ENCODE data around the gene SPAG5. TPM values are rescaled to one million over a fixed set of nuclear protein-coding genes. Genes with fewer than 3 reads are reported as not detected.

The SPAG5 gene
- total RNA-seq, 1 donor from 2014 or later: 141 TPM

DNA sequence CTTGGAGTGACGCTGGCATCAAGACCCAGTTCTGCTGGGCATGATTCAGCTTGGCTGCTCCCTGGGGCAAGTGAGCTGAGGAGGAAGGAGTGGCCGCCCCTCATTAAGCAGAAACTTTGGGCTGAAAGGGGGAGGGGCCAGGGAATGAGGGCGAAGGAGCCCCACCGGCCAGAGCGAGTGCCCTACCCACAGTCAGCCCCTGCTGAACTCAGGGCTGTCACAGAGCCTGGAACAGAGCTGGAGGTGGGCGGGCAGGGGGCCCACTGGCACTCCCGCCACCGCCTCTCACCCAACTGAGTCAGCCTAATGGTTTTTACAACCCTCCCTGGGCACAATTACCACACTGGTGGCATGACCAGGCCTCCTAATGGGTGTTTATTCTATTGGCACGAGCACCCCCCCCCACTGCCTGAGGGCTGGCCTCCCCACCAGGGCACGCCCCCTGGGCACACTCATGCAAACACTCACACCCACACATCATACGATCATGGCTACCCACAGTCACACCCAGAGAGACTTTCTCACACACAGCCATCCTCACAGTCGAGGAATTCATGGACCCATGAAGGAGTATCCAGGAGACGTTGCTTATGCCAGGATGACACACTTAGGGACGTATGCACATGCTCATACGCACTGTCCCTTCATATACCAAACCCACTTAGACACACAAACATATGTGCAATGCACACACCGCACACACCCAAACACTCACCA is 65.6 kb downstream of the SPAG5 start:
- Mint-ChIP-seq H3K27ac (peak overlapping the region; percentile 83), H3K27me3 (ENCODE audit: insufficient read depth, low read depth) (peaks cover 13% of the 10 kb centered on the region), H3K4me3 (peak overlapping the region; percentile 28), H3K36me3 (no peaks in the 10 kb centered on the region), H3K9me3 (no peaks in the 10 kb centered on the region), H3K4me1 (peaks cover 19% of the 10 kb centered on the region)
- TF ChIP-seq EZH2phosphoT487 (IDR thresholded peaks at IDR 0.05) (no peak), EZH2 (IDR thresholded peaks at IDR 0.05) (no peak), CTCF (IDR thresholded peaks at IDR 0.05) (no peak)
- no peaks in the 10 kb centered on the region for H3K9me3 ChIP-seq (ENCODE audit: low read depth)
- no peak overlapping the region for H2AFZ ChIP-seq (replicated peaks)
- H3K79me2 ChIP-seq (ENCODE audit: low read depth): no peaks in the 10 kb centered on the region
- no peaks in the 10 kb centered on the region for H3K36me3 ChIP-seq
- H3K9ac ChIP-seq: no peak overlapping the region
- DNase-seq (ENCODE audit: low spot score): no peak
- no peaks in the 10 kb centered on the region for H3F3A ChIP-seq (ENCODE audit: low read depth)
- no peak overlapping the region for H3K4me3 ChIP-seq
- H3K27ac ChIP-seq: no peak overlapping the region
- H3K4me1 ChIP-seq: no peaks in the 10 kb centered on the region
- H3K4me2 ChIP-seq: no peak overlapping the region
- no peaks in the 10 kb centered on the region for H4K20me1 ChIP-seq (ENCODE audit: low read depth)
- no peaks in the 10 kb centered on the region for H3K27me3 ChIP-seq

DNA sequence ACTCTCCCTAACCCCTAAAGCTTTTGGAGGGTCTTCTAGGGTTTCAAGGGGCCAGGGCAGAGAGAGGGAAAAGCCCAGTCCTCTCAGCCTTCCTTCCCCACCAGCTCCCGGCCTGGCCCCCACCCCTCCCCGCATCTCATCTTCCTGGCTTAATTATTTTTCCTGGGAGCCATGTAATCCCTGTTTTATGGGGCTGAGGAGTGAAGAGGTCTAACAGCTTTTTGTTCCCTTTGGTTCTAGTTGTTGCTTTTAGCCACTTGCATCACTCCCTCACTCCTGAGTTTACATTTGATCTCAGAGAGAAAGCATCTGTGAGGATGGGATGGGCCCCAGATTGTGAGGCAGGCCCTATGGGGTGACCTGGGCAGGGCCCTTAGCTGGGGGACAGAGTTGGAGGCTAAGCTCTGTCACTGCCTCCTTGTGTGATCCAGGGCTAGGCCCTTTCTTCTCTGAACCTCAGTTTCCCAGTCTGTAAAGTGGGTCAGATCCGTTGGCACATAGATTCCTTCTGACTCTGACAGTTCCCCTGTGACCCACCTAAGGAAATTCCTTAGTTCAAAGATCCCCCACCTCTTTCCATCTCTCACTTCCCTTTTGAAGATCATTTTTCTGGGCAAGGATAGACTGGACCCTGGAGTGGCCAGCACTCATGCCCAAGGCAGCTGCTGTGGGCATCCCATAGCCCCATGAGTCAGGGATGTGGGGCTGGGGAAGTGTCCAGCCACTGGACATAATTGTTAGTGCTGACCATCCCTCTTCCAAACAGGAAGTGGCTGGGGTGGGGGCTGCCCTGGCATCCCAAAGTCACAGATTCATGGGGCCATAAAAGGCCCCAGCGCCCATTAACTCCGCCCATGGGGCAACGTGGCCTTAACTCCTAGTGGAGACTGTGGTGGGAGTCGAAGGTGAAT is 66.5 kb downstream of the SPAG5 start:
- H3K27me3 ChIP-seq: no peaks in the 10 kb centered on the region
- H3K9ac ChIP-seq: no peak overlapping the region
- H3K4me2 ChIP-seq: no peak overlapping the region
- H3K27me3 Mint-ChIP-seq (ENCODE audit: insufficient read depth, low read depth): peaks cover 10% of the 10 kb centered on the region
- no peak overlapping the region for H3K4me3 Mint-ChIP-seq
- TF ChIP-seq CTCF (IDR thresholded peaks at IDR 0.05) (no peak), EZH2phosphoT487 (IDR thresholded peaks at IDR 0.05) (no peak), EZH2 (IDR thresholded peaks at IDR 0.05) (no peak)
- DNase-seq (ENCODE audit: low spot score): no peak
- no peak overlapping the region for H2AFZ ChIP-seq (replicated peaks)
- peaks cover 25% of the 10 kb centered on the region for H3K4me1 Mint-ChIP-seq
- no peak overlapping the region for H3K4me3 ChIP-seq
- H3K36me3 Mint-ChIP-seq: no peaks in the 10 kb centered on the region
- H3K9me3 Mint-ChIP-seq: no peaks in the 10 kb centered on the region
- H4K20me1 ChIP-seq (ENCODE audit: low read depth): no peaks in the 10 kb centered on the region
- H3K4me1 ChIP-seq: no peaks in the 10 kb centered on the region
- no peaks in the 10 kb centered on the region for H3K36me3 ChIP-seq
- H3K27ac ChIP-seq: no peak overlapping the region
- no peaks in the 10 kb centered on the region for H3K79me2 ChIP-seq (ENCODE audit: low read depth)
- no peaks in the 10 kb centered on the region for H3F3A ChIP-seq (ENCODE audit: low read depth)
- H3K27ac Mint-ChIP-seq: no peak overlapping the region
- no peaks in the 10 kb centered on the region for H3K9me3 ChIP-seq (ENCODE audit: low read depth)

- no peak overlapping the region for H3K4me2 ChIP-seq
- H3K27ac ChIP-seq: no peak overlapping the region
- TF ChIP-seq EZH2 (IDR thresholded peaks at IDR 0.05): no peak
- TF ChIP-seq CTCF (IDR thresholded peaks at IDR 0.05): no peak
- no peak for TF ChIP-seq EZH2phosphoT487 (IDR thresholded peaks at IDR 0.05)
- no peak overlapping the region for H3K9ac ChIP-seq
- Mint-ChIP-seq H3K27me3 (ENCODE audit: insufficient read depth, low read depth) (peaks cover 10% of the 10 kb centered on the region), H3K27ac (no peak overlapping the region), H3K36me3 (no peaks in the 10 kb centered on the region), H3K4me3 (no peak overlapping the region), H3K4me1 (peaks cover 34% of the 10 kb centered on the region), H3K9me3 (no peaks in the 10 kb centered on the region)
- H4K20me1 ChIP-seq (ENCODE audit: low read depth): no peaks in the 10 kb centered on the region
- H3K79me2 ChIP-seq (ENCODE audit: low read depth): no peaks in the 10 kb centered on the region
- DNase-seq (ENCODE audit: low spot score): no peak
- H3K4me3 ChIP-seq: no peak overlapping the region
- H2AFZ ChIP-seq (replicated peaks): no peak overlapping the region
- no peaks in the 10 kb centered on the region for H3K27me3 ChIP-seq
- no peaks in the 10 kb centered on the region for H3K4me1 ChIP-seq
- no peaks in the 10 kb centered on the region for H3K9me3 ChIP-seq (ENCODE audit: low read depth)
- no peaks in the 10 kb centered on the region for H3K36me3 ChIP-seq
- H3F3A ChIP-seq (ENCODE audit: low read depth): no peaks in the 10 kb centered on the region
Observed at GRCh38 chr17:28530926-28531325, 67.9 kb downstream of the SPAG5 start.
